ENCODE results near the gene FSD1L.
"Not testable (repeated sequence)": the region's sequence is repeated elsewhere in the genome, so short reads cannot be mapped to it uniquely, and the experiment has no call there.

Gene FSD1L

DNA sequence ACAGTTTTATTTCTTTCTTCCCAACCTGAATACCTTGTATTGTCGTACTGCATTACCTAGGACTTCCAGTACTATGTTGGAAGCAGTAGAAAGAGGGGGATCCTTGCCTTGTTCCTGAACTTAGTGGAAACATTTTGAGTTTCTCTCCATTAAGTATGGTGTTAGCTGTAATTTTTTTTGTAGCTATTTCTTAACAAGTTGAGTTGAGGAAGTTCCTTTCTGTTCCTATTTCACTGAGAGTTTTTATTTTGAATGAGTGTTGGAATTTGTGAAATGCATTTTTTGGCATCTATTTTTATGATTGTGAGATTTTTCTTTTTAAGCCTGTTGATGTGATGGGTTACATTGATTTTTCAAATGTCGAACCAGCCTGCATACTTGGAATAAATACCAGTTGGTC lies 49.0 kb downstream of the FSD1L start:
- no peak for DNase-seq

DNA sequence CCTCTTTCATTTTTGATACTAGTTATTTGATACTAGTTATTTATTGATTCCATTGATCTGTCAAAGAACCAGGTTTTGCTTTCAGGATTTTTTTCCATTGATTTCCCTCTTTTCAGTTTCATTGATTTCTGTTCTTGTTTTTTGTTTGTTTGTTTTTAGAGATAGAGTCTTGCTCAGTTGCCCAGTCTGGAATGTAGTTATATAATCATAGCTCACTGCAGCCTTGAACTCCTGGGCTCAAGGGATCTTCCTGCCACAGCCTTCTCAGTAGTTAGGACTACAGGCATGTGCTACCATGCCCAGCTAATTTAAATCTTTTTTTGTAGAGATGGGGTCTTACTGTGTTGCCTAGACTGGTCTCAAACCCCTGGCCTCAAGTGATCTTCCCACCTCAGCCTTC lies 49.9 kb downstream of the FSD1L start:
- DNase-seq, result no peak

- DNase-seq, result no peak
Observed at GRCh38 chr9:105500108-105500766, 52.4 kb downstream of the FSD1L start.

- no peak for DNase-seq
Observed at GRCh38 chr9:105501414-105501813, 53.6 kb downstream of the FSD1L start.

DNA sequence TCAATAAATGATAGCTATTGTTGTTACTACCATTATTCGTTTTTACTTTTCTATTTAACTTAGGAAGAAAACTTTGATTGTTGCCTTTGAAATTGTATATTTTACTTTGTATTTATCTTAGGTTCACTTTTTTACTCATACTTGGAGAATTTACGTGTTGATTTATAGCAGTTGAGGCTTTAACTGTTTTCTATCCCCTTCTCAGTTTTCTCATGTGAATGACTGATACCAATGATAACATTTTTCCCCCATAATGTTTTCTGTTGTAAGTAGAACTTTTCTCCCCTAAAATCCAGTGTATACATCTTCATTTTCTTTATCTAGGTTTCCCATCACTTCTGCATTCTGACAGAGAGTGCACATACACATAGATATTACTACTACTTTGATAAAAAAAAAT lies 54.4 kb downstream of the FSD1L start:
- DNase-seq, result no peak

DNA sequence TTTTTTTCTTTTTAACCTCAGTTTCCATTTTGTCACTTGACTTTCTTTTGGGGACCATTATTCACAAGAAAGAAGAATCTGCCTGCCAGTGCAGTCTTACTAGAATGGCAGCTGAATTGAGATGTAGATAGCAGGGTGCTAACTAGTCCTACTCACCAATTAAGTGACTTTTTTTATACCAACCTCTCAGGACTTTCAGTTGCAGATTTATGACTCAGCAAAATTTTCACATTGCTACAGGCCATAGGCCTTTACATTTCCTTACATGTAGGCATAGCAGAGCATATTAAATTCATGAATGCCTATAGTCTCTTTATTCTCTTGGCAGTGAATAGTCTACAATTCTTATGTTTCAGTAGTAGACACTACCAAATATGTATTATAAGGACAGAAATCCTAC lies 56.0 kb downstream of the FSD1L start:
- no peak for DNase-seq

- DNase-seq, result no peak
Observed at GRCh38 chr9:105507096-105507790, 59.4 kb downstream of the FSD1L start.

GRCh38 chr9:105508530-105508929 lies 60.7 kb downstream of the FSD1L start:
- DNase-seq, result no peak

DNA sequence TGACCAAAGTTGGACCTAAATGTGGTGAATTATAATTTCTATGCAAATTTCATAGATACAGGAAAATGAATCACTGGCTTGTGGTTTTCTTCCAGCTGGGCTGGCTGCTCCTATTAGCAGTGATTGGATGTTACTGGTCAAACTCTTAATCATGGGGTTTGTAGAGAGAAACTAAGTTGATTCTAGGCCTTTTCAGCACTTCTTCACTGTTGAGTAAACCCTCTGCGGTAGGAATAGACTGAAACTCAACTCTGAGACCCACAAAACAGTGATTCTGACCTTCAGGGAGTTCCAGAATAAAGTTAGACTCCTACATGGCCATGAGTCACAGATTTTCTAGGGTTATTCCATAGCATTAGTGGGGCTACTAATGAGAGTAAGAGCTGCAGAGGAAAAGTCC lies 62.2 kb downstream of the FSD1L start:
- no peak for DNase-seq

DNA sequence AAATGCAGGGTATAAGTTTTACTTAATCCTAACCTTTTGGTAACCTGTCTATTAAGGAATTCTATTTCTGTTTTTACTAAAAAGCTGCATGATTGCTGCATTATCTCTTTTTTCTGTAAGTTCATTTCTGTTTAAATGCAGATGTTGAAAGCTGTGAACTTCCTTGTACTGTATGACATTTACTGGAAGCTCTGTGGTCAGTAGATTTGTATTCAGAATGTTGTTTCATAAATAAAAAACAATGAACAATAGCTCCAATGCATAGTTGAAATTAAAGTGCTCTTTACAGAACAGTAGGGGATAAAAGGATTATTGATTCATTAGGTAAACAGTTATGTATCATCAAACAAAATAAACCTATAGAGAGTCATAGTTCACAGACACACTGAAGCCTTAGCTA lies 63.6 kb downstream of the FSD1L start:
- DNase-seq, result no peak

DNA sequence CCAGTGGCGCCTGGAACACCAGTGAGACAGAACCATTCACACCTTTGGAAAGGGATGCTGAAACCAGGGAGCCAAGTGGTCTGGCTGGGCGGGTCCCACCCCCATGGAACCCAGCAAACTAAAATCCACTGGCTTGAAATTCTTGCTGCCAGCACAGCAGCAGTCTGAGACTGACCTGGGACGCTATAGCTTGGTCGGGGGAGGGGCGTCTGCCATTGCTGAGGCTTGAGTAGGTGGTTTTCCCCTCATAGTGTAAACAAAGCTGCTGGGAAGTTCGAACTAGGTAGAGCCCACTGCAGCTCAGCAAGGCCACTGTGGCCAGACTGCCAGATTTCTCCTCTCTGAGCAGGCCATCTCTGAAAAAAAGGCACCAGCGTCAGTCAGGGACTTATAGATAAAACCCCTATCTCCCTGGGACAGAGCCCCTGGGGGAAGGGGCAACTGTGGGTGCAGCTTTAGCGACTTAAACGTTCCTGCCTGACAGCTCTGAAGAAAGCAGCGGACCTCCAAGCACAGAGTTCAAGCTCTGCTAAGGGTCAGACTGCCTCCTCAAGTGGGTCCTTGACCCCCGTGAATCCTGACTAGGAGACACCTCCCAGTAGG lies 68.1 kb downstream of the FSD1L start:
- no peak for DNase-seq

DNA sequence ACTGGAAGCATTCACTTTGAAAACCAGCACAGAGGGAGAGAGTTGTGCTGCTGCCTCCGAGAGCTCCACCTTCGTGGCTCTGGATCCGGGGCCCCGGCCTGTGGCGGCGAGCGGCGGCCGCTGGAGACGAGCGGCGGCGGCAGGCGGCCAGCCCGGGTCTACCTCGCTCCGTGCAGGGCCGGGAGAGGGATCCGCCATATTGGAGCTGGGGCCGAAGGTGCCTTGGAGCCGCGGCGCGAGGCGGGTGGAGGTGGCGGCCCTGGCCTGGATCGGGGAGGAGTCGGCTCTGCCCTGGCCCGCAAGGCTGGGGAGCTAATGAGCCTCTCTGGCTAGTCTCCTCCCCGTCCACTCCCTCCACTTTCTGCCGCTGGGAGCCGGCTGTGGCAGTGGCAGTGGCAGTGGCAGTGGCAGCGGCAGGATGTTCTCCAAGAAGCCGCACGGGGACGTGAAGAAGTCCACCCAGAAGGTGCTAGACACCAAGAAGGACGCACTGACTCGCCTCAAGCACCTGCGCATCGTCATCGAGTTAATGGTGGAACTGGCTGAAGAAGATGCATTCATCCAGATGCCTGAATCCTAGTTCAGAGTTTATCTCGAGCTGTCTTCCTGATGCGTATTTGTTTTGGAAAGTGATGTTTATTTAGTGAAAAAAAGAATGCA lies 72.0 kb downstream of the FSD1L start:
- not testable (repeated sequence) for DNase-seq

DNA sequence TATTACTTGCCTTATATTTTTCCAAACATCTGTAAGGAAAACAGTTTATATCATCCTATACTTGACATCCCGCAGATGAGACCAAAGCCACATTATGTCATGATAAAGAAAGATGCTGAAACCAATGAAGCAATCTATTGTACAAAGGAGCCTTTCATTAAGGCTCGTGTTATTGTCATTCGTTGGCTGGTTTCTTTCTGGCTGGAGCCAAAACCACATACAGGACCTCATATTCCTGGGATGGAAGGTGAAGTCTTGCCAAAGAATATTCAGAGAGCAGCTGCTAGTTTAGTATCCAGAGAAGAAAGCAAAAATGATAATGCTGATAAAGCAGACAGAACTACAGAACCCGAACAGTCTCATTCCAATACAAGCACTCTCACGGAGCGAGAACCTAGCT lies 73.2 kb downstream of the FSD1L start:
- not testable (repeated sequence) for DNase-seq

- not testable (repeated sequence) for DNase-seq
Observed at GRCh38 chr9:105522618-105523385, 75.0 kb downstream of the FSD1L start.

DNA sequence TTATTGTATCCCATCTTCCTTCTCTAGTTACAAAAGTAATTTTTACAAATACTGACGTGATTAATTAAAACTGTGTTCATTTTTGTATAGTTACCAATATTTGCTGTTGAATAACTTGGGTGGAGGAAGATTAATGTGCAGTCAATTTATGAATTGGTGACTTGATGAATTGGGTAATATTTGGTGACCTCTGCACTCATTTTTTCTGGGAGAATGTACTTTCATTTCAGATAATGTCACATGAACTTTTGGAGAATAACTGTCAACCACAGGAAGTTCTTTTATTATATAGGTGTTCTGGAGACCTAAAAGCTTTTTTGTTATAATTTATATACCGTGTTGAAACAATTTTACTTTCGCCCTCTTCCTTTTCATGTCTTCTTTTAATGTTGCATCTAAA lies 83.7 kb downstream of the FSD1L start:
- DNase-seq, result no peak

GRCh38 chr9:105535920-105536668 lies 88.3 kb downstream of the FSD1L start:
- DNase-seq, result no peak

- DNase-seq, result no peak
Observed at GRCh38 chr9:105539452-105539851, 91.6 kb downstream of the FSD1L start.

DNA sequence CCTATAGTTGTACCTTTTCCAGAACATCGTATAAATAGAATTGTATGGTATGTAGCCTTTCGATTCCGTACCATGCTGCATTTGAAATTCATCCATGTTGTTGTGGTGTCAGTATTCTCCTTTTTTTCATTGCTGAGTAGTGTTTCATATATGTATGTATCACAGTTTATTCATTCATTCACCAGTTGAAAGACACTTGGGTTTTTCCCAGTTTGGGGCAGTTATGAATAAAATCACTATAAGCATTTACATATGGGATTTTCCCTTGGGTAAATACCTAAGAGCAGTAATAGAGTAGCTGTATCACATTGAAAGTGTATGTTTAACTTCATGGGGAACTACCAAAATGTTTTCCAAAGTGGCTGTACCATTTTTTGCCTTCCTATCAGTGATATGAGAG lies 94.0 kb downstream of the FSD1L start:
- DNase-seq, result no peak

GRCh38 chr9:105554042-105554441 lies 106.2 kb downstream of the FSD1L start:
- DNase-seq, result no peak

GRCh38 chr9:105557804-105558610 lies 110.2 kb downstream of the FSD1L start, which contains the start of gene FKTN:
FKTN (plus strand) TSS chr9:105558131; CDS start chr9:105575033, 16,902 bp downstream.
- DNase-seq, result peak; percentile 91

DNA sequence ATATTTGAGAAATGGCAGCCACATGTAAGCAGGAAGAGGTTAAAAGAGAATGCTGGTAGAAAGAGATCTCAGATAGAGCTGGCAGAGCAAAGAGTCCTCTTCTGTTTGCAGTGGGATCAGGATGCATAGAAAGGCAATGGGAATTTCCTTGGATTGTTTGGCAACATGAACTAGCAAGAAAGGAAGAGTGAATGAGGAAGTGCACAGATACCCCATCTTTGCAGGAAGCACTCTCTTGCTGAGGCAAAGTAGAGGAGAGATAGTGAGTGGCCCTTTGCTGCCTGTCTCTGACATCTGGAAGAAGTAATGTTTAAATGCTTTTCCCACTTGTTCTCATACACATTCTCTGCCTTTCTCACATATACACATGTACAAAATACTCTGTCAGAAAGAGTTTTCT lies 124.6 kb downstream of the FSD1L start:
- no peak for DNase-seq

All from midbrain (tissue), 1 donor.